ENCODE results near the gene ATP1A3. TPM values are rescaled to one million over a fixed set of nuclear protein-coding genes. Genes with fewer than 3 reads are reported as not detected.

The ATP1A3 gene
- total and polyA plus RNA-seq, 12 donors: 38.0 to 419 (median 334) TPM

DNA sequence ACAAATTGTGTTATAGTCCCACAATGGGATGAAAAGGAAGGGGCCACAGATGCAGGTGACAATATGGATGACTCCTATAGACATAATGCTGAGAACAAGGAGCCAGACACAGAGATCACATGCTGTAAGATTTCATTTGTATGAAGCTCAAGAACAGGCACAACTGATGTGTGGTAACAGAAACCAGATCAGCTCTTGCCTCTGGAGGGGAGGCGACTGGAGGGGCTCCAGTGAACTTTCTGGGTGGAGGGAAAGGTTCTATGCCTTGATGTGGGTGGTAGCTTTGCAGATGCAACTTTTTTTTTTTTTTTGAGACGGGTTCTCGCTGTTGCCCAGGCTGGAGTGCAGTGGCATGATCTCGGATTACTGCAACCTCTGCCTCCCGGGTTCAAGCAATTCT lies 28.9 kb downstream of the ATP1A3 start:
- no peak overlapping the region for H3K27ac ChIP-seq
- H3K4me3 ChIP-seq: no peak overlapping the region
- WGBS, 2 donors: 72 to 78% methylated on average over 5 of the region's 5 CpGs
- ATAC-seq (no peak), DNase-seq (no peak)
- peaks cover 0 to 43% (median 0%) of the 10 kb centered on the region in 9 donors for H3K36me3 ChIP-seq
- TF ChIP-seq, protein P1, sequence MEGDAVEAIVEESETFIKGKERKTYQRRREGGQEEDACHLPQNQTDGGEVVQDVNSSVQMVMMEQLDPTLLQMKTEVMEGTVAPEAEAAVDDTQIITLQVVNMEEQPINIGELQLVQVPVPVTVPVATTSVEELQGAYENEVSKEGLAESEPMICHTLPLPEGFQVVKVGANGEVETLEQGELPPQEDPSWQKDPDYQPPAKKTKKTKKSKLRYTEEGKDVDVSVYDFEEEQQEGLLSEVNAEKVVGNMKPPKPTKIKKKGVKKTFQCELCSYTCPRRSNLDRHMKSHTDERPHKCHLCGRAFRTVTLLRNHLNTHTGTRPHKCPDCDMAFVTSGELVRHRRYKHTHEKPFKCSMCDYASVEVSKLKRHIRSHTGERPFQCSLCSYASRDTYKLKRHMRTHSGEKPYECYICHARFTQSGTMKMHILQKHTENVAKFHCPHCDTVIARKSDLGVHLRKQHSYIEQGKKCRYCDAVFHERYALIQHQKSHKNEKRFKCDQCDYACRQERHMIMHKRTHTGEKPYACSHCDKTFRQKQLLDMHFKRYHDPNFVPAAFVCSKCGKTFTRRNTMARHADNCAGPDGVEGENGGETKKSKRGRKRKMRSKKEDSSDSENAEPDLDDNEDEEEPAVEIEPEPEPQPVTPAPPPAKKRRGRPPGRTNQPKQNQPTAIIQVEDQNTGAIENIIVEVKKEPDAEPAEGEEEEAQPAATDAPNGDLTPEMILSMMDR (IDR thresholded peaks at IDR 0.05): no peak
- H3K27me3 ChIP-seq: peaks cover 0 to 4% (median 0%) of the 10 kb centered on the region in 7 donors
- intact Hi-C loops (cut with DNase I): no loop called here
- no peaks in the 10 kb centered on the region for H3K9me3 ChIP-seq
- no peaks in the 10 kb centered on the region for H3K4me1 ChIP-seq

DNA sequence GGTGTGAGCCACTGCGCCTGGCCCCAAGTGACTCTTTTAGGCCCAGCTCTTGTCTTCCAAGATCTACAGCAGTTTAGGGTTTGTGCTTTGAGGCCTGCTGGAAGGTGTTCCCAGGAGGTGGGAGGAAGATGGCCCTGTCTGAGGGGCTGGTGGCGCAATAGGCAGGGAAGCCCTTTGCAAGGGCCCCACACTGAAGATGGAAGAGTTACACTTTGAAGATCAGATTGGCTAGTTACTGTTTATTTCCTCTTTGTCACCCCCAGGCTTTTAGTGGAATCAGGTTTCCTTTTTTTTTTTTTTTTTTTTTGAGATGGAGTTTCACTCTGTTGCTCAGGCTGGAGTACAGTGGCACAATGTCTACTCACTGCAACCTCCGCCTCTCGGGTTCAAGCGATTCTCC lies 33.1 kb downstream of the ATP1A3 start:
- Histone ChIP-seq H3K36me3 (peaks cover 0 to 12% (median 0%) of the 10 kb centered on the region in 9 donors), H3K27ac (no peak overlapping the region), H3K4me1 (peaks cover 6 to 28% (median 21%) of the 10 kb centered on the region in 9 donors), H3K9me3 (no peaks in the 10 kb centered on the region), H3K4me3 (no peak overlapping the region), H3K27me3 (no peaks in the 10 kb centered on the region)
- WGBS, 2 donors: 97% methylated on average over 5 of the region's 5 CpGs
- ATAC-seq (no peak), DNase-seq (no peak)
- TF ChIP-seq, protein P1 (IDR thresholded peaks at IDR 0.05): no peak
- intact Hi-C loops (cut with DNase I): no loop called here

DNA sequence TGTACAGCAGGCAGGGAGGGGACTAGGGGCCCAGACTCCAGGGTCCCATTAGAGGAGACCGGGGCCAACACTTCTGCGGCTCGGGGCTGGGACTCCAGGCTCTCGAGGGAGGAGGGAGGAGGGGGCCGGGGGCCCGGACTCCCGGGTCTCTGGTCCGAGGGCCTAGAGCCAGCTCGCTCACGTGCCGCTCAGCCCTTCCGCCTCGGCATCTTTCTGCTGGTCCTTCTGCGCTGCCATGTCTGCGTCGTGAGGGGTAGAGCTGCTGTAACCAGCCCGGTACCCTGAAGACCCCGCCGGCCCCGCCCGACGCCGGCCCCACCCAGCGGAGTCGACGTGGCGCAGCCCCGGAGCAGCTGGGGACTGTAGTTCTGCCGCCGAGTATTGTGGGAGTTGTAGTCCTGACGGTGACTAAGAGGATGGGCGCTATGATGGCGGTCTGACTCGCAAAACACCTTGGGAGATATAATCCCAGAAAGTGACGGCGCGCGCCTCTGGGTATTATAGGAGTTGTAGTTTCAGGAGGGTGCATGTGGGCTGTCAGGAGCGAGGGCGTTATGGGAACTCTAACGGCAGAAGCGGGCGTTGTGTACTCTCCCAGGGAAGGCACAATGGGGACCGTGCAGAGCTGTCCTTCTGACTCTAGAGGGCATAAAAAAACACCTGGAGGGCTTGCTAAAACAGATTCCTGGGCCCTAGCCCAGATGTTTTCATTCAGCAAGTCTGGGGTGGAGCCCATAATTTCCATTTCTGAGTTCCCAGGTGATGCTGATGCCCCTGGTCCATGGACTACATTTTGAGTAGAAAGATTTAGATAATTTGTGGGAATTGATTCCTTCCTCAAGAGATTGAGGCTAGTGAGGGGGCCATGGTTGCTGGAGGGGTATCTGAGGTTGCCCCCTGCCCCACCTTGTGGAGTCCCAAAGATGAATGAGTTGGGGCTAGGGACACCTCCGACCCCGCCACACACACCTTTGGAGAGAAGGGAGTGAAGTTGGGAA lies 34.7 kb downstream of the ATP1A3 start, which contains the start of gene RABAC1:
TSS of gene RABAC1 (minus strand) at position 266 of the 998 bp plus-strand sequence. CDS start at position 237, 29 bp downstream.
- H3K4me1 ChIP-seq: peaks cover 6 to 34% (median 21%) of the 10 kb centered on the region in 9 donors
- no peaks in the 10 kb centered on the region for H3K27me3 ChIP-seq
- DNase-seq (peak; percentile 88 to 93), ATAC-seq (peak; percentile 89 to 95 (median 94))
- peaks cover 0 to 26% (median 0%) of the 10 kb centered on the region in 9 donors for H3K36me3 ChIP-seq
- H3K27ac ChIP-seq: peak within 1 kb of the TSS; percentile 66 to 94 (median 89)
- WGBS, 2 donors: 5% methylated on average over 46 of the region's 46 CpGs
- peak within 1 kb of the TSS; percentile 57 to 100 (median 96) for H3K4me3 ChIP-seq
- TF ChIP-seq, protein P1 (IDR thresholded peaks at IDR 0.05): peak in 3 of 9 donors; percentile 8 to 30 (median 22)
- no peaks in the 10 kb centered on the region for H3K9me3 ChIP-seq
- intact Hi-C loops (cut with DNase I): loop anchor here in 7 of 10 donors (5.0 kb wide), 3 partner anchors 77 to 97 kb away; partner anchors contain the start of genes RPS19 (in 3 of the 7) and ARHGEF1 (in 2 of the 7)

DNA sequence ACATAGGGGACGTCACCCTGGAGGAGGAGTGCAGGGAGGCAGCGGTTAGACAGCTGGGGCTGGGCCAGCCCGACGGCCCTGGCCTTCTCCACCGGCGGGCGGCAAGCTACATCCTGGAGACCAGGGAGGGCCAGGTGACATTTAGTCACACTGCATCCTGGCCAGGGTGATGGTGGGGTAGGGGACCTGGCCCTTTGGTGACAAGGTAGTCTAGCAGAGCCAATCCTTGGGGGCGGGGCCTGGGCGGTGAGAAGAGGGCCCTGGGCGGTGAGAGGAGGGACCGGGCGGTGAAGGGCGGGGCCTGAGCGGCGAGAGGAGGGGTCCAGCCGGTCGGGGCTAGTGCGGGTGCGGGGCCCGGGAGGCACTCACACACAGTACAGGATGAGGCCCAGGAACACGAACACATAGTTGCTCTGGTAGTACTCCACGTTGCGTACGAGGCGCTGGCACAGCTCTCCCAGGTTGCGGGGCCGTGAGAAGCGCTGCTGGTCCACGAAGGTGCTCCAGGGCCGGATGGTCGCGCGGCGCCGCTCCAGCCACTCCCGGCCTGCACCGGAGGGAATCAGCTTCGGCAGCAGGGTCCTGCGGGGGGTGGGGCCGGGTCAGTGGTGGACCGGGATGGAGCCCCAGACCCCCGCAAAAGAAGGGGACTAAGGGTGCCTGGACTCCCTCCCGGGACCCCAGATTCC lies 35.5 kb downstream of the ATP1A3 start:
- intact Hi-C loops (cut with DNase I): loop anchor here in 7 of 10 donors (5.0 kb wide), 3 partner anchors 76 to 96 kb away; partner anchors contain the start of genes RPS19 (in 3 of the 7) and ARHGEF1 (in 2 of the 7)
- peaks cover 0 to 28% (median 0%) of the 10 kb centered on the region in 9 donors for H3K36me3 ChIP-seq
- TF ChIP-seq, protein P1 (IDR thresholded peaks at IDR 0.05): no peak
- peaks cover 6 to 34% (median 21%) of the 10 kb centered on the region in 9 donors for H3K4me1 ChIP-seq
- H3K27me3 ChIP-seq: no peaks in the 10 kb centered on the region
- H3K27ac ChIP-seq: peak overlapping the region; percentile 66 to 94 (median 89)
- ATAC-seq (peak; percentile 67 to 84 (median 80)), DNase-seq (peak; percentile 85 to 86)
- no peaks in the 10 kb centered on the region for H3K9me3 ChIP-seq
- H3K4me3 ChIP-seq: peak overlapping the region; percentile 57 to 100 (median 96)
- 0 to 2% methylated on average over 43 of the region's 43 CpGs for WGBS, 2 donors

Measured in heart right ventricle (tissue), 16 donors.